Measurements from ENCODE around the gene TYROBP. TPM values are rescaled to one million over a fixed set of nuclear protein-coding genes. Genes with fewer than 3 reads are reported as not detected.

TYROBP gene
- 0.73 TPM in 1 of 2 replicates, not detected in the other for total RNA-seq

GRCh38 chr19:35908010-35908441 lies at the start of gene TYROBP:
TSS of gene TYROBP (minus strand) at chr19:35908295. CDS start at chr19:35908228, 67 bp downstream.

DNA sequence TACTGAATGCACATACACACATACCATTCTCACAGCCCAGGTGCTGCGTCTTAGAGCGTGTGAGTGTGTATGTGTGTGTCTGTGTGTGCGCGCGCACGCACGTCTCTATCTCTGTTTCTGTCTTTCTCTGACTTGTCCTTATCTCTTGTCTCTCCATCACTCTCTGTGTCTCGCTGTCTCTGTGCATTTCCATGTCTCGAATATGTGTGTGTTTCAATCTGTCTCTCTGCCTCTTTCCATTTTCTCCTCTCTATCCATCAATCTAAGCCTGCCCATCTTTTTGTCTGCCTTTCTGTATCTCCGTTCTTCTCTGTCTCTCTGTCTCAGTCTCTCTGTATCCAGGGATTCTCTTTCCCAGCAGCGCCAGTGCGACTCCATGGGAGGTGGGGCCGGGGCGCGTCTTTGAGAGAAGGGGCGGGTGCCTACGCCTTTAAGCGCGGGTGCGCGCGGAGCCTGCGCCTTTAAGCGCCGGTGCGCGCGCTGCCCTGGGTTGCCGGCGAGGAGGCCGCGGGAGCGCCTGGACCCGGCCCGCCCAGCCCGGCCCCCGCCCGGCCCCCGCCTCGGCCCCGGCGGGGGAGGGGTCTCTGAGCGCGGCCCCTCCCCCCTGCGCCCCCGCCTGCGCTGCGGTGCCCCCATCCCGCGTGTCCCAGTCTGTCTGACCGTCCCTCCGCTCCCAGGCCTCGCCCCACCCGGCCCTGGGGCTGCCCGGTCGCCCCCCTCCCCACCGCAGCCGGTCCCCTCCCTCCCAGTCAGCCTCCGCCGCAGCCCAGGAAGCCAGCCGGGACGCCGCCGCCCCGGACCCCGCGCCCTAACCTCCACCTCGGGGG lies 28.0 kb upstream of the TYROBP start, which contains the start of gene LRFN3:
Gene LRFN3, plus strand, starts transcription at position 464 of the 827 bp plus-strand sequence. CDS start 3,052 bp downstream, outside the sequence.

DNA sequence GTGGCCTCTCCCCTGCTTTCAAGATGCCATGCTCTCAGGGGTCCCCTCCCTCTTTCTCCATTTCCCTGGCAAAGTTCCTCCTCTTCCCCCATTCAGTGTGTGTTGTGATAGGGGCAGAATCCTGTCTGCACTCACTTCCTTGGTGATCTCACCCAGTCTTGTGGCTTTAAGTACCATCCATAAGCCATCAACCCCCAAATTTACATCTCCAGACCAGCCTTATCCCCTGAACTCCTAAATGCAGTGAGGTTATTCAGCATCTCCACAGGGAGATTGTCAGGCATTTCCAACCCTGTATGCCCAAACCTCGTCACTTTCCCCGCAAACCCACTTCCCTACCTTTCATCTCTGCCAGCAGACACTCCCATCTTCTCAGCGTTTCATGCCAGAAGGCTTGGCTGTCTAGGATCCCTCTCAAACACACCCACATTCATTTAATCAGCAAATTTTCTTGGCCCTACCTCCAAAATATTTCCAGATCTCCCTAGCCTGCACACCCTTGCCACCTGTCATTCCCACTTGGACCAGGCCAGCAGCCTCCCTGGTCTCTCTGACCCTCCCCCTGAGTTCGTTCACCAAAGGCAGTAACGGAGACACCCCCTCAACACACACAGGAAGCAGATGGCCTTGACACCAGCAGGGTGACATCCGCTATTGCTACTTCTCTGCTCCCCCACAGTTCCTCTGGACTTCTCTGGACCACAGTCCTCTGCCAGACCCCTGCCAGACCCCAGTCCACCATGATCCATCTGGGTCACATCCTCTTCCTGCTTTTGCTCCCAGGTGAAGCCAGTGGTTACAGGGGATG lies 6.0 kb downstream of the TYROBP start, which contains the start of gene HCST:
Gene HCST, plus strand, starts transcription at position 676 of the 808 bp plus-strand sequence. Its CDS starts 65 bp downstream, at position 741.

DNA sequence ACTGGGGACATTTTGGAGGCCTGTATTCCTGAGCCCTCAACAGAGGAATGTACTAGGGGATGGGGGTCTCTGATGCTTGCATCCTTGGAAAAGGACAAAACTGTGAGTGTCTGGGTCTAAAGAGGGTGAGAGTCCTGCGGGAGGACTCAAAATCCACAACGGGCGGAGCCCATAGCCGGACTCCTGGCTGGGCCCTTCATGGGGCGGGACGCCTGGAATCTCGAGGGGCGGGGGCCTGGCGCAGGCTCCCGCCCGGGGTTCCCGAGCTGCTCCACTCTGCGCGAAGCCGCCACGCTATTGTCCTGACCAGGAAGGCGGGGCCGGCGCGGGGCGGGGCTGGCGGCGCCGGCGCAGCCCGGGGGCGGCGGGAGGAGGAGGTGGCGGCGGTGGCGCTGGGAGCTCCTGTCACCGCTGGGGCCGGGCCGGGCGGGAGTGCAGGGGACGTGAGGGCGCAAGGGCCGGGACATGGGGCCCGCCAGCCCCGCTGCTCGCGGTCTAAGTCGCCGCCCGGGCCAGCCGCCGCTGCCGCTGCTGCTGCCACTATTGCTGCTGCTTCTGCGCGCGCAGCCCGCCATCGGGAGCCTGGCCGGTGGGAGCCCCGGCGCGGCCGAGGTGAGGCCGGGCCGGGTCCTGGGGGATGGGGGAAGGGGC lies 39.8 kb downstream of the TYROBP start, which contains the start of gene APLP1:
Gene APLP1, plus strand, starts transcription at position 403 of the 651 bp plus-strand sequence. Its CDS starts 63 bp downstream, at position 466.

DNA sequence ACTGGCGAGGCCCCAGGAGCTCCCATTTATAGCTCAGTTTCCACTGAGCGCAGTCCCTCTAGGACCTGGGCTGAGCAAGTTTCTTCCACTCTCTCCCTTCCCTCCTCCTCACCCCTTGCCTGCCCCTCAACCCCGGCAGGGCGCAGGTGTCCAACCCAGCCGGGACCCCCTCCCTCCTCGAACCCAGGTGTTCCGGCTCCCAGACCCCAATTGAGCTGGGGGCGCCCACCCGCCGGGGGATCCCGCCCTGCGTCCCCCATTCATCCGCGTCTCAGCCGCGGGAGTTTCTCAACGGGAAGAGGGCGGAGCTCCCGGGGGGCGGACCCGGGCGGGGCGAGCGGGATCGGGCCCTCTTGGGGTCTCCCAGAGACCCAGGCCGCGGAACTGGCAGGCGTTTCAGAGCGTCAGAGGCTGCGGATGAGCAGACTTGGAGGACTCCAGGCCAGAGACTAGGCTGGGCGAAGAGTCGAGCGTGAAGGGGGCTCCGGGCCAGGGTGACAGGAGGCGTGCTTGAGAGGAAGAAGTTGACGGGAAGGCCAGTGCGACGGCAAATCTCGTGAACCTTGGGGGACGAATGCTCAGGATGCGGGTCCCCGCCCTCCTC lies 51.4 kb downstream of the TYROBP start, which contains the start of gene KIRREL2:
Gene KIRREL2, plus strand, starts transcription at position 366 of the 604 bp plus-strand sequence. Its CDS starts 209 bp downstream, at position 575.

Small RNA genes lying within 50 kb of the gene (small RNA-seq; reads per million reads assigned to genes)
- gene AF038458.1 (not detected), gene RN7SL402P (not detected)

Other genes with a start within 250 kb of the TYROBP start
- gene UPK1A, start 241.8 kb downstream of the TYROBP start, total RNA-seq, result not detected in 2 replicates
- not detected in 2 replicates for gene ZBTB32, start 203.7 kb downstream of the TYROBP start, total RNA-seq
- 6.6 and 9.1 TPM in 2 replicates for gene KMT2B, start 190.3 kb downstream of the TYROBP start, total RNA-seq
- 0.73 and 0.97 TPM in 2 replicates for gene IGFLR1, start 165.8 kb downstream of the TYROBP start, total RNA-seq
- gene U2AF1L4, start 162.9 kb downstream of the TYROBP start, total RNA-seq, result 6.8 and 7.2 TPM in 2 replicates
- gene PSENEN, start 162.6 kb downstream of the TYROBP start, total RNA-seq, result 6.5 and 8.9 TPM in 2 replicates
- 11.4 and 14.7 TPM in 2 replicates for gene LIN37, start 159.7 kb downstream of the TYROBP start, total RNA-seq
- gene HSPB6, start 151.3 kb downstream of the TYROBP start, total RNA-seq, result 13.6 and 14.8 TPM in 2 replicates
- gene PROSER3, start 150.1 kb downstream of the TYROBP start, total RNA-seq, result 10.2 and 10.6 TPM in 2 replicates
- gene ARHGAP33, start 132.7 kb downstream of the TYROBP start, total RNA-seq, result 3.0 and 6.8 TPM in 2 replicates
- not detected in 2 replicates for gene PRODH2, start 95.5 kb downstream of the TYROBP start, total RNA-seq
- not detected in 2 replicates for gene NPHS1, start 55.8 kb downstream of the TYROBP start, total RNA-seq
- not detected in 2 replicates for gene KIRREL2, start 51.4 kb downstream of the TYROBP start, total RNA-seq
- gene APLP1, start 39.7 kb downstream of the TYROBP start, total RNA-seq, result 13.8 and 16.4 TPM in 2 replicates
- gene NFKBID, start 7.8 kb downstream of the TYROBP start, total RNA-seq, result 4.1 and 14.8 TPM in 2 replicates
- 0.81 TPM in 1 of 2 replicates, not detected in the other for gene HCST, start 5.8 kb downstream of the TYROBP start, total RNA-seq
- 5.8 and 6.0 TPM in 2 replicates for gene LRFN3, start 28.1 kb upstream of the TYROBP start, total RNA-seq
- gene SDHAF1, start 86.9 kb upstream of the TYROBP start, total RNA-seq, result 9.9 and 22.1 TPM in 2 replicates
- gene SYNE4, start 100.5 kb upstream of the TYROBP start, total RNA-seq, result not detected in 2 replicates
- 10.9 and 16.6 TPM in 2 replicates for gene ALKBH6, start 105.9 kb upstream of the TYROBP start, total RNA-seq
- gene CLIP3, start 124.6 kb upstream of the TYROBP start, total RNA-seq, result 20.4 and 22.8 TPM in 2 replicates
- 8.0 and 8.9 TPM in 2 replicates for gene THAP8, start 146.0 kb upstream of the TYROBP start, total RNA-seq
- gene WDR62, start 146.6 kb upstream of the TYROBP start, total RNA-seq, result 1.5 and 2.2 TPM in 2 replicates
- not detected in 2 replicates for gene OVOL3, start 202.8 kb upstream of the TYROBP start, total RNA-seq
- 17.2 and 19.8 TPM in 2 replicates for gene POLR2I, start 206.6 kb upstream of the TYROBP start, total RNA-seq
- gene TBCB, start 207.2 kb upstream of the TYROBP start, total RNA-seq, result 131 and 159 TPM in 2 replicates
- gene CAPNS1, start 231.8 kb upstream of the TYROBP start, total RNA-seq, result 476 and 492 TPM in 2 replicates
- 13.3 and 14.1 TPM in 2 replicates for gene COX7A1, start 244.2 kb upstream of the TYROBP start, total RNA-seq